GM12872 (cell line): ENCODE measurements around the gene SMIM14.

Experiments used
- TF ChIP-seq, protein P1 (sequence below): IDR thresholded peaks from 3 replicates; pipeline ENCODE4 v1.5.1; 2011; ENCODE audit warnings: low read depth, mild to moderate bottlenecking, low read length, moderate library complexity; ENCODE audit not compliant: insufficient read depth

The SMIM14 gene

DNA sequence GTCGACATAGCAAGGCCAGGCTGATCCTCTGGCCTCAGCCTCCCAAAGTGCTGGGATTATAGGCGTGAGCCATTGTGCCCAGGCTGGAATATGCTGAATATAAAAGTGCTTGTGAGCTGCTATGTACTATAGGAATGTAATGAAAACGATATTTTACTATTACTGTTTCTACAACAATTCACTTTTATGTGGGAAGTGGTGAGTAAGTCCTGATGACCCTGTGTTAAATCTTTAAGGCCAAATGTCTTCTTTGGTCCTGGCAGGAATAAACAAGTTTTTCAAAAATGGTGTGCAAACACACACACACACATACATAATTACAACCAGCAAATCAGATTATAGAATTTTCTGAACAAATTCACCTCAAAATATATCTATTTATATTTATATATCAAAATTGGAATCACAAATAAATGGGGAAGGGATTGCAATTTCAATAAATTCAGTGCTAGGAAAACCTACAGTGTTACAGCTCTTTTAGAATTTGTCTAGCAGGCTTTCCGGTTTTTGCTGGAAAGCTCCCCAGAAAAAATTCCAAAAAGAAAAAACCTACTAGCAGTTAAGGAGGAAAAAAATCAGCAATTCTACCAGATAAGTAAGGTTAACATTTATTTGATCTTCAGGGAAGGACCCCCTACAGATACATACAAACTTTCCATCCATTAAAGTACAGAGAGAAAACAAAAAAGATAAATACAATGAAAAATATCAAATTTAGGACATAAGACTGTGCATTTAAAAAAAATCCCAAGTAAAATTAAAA, 17.9 kb downstream of the SMIM14 start:
- TF ChIP-seq, protein P1, sequence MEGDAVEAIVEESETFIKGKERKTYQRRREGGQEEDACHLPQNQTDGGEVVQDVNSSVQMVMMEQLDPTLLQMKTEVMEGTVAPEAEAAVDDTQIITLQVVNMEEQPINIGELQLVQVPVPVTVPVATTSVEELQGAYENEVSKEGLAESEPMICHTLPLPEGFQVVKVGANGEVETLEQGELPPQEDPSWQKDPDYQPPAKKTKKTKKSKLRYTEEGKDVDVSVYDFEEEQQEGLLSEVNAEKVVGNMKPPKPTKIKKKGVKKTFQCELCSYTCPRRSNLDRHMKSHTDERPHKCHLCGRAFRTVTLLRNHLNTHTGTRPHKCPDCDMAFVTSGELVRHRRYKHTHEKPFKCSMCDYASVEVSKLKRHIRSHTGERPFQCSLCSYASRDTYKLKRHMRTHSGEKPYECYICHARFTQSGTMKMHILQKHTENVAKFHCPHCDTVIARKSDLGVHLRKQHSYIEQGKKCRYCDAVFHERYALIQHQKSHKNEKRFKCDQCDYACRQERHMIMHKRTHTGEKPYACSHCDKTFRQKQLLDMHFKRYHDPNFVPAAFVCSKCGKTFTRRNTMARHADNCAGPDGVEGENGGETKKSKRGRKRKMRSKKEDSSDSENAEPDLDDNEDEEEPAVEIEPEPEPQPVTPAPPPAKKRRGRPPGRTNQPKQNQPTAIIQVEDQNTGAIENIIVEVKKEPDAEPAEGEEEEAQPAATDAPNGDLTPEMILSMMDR, result no peak

DNA sequence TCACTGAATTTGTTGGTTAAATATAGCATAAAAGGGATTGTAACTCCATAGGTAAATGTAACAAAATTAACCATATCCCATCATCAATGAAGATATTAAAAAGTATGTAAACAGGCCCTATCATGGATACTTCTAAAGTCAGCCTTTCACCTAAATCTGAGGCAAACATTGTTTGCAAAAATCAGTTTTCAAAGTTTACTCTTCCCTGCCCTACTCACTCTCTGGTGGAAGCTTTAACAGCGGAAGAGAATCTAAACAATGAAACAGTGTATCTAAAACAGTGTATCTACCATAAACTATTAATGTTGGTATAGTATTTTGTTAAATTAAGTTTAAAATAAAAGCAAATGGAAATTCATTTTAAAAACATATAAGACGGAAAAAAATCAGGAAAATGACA, 21.1 kb downstream of the SMIM14 start:
- TF ChIP-seq, protein P1, result no peak

DNA sequence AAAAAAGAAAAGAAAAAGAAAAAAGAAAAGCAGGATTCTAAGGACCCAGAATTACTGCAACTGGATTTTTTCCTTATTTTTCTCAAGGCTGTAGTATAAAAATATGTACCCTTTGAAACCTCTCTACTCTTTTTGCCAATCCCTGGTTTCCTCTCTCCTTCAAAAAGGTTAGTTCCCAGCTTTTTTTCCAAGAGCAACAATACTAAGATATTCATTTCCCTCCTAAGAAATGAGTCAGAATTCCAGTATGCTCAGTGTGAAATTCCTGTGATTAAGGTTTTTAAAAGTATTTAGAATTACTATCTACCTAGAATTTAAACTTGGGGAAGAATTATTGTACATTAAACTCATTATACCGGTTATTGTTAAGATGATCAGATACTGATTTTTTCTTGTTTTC, 22.0 kb downstream of the SMIM14 start:
- TF ChIP-seq, protein P1, result no peak

DNA sequence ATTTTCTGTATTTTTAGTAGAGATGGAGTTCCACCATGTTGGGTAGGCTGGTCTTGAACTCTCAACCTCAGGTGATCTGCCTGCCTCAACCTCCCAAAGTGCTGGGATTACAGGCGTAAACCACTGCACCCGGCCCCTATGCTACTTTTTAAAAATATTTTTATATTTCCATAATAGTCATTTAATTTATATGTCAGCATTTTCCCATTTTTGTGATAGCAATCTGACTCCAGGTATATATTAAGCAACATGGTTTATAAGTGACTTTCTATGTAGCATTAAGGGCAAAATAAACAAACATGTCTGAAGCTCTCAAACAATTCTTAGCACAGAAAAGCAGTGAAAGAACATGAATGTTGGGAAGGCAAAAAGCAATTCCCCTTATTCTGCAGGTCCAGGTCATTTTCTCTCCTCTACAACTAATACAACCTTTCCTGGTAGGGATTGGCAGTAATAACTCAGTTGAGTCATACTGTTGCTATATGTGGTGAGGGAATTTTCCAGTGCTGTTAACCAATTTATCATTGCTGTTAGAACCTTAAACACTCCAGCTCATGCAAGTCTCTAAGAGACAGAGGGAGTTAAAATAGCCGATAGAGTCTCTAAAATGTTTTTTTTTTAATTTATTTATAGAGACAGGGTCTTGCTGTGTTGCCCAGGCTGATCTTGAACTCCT, 24.0 kb downstream of the SMIM14 start:
- TF ChIP-seq, protein P1, result no peak

DNA sequence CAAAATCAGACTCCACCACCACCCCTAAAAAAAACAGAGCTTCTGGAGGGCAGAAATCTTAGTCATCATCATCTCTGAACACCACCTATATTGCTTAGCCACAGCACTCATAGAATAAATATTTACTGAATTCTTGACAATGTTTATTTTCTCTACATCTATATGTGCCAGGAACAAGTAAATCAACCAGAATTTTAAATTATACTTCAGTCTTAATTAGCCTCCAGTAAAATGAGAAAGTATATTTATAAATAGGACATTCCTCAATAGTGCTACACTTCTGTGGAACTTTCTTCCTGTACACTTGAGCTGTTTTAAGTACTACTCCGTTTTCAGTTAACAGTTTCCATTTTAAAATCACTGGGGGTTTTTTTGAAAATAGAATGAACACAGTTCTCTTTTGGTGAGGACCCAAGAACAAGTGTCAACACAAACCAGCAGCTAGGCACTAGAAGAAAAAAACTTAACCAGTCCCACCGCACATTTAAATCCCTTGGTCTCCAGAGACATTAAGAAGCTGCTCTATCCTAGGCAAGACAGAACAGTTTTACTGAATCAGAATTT, 25.5 kb downstream of the SMIM14 start:
- TF ChIP-seq, protein P1, result no peak

DNA sequence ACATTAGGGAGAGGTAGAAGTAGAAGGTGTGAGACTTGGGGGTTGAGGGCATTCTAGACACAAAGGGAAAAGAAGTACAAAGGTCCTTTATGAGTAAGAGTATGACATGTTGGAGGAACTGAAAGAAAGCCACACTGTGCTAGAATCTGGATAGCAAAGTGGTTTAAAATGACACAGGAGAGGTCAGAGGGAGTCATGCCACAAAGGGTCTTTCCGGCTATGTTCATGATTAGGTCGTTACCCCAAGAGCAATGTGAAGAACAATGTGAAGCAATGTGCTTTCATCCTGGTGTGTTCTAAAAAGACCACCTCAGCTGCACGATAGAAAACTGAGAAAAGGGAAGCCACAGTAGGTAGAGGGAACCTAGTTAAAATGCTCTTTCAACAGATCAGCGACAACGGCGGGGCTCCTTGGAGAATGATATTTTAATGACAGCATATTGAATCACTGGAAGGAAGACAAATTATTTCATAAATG, 29.2 kb downstream of the SMIM14 start:
- TF ChIP-seq, protein P1, result no peak

DNA sequence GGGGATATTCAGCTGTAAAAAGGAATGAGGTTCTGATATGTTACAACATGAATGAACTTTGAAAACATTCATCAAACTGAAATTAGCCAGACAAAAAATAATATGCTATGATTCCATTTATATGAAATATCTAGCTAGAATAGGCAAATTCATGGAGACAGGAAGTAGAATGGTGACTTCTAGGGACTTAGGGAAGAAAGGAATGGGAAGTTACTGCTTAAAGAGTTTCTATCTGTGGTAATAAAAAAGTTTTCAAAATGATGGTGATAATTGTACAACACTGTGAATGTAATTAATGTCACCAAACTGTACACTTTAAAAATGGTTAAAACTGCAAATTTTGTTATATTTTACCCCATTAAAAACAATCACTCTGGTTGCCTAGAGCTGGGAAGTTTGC, 30.2 kb downstream of the SMIM14 start:
- TF ChIP-seq, protein P1, result no peak
